OCI-LY7 (cell line): Measurements from ENCODE around the gene PPA2. TPM values are rescaled to one million over a fixed set of nuclear protein-coding genes. Genes with fewer than 3 reads are reported as not detected.

Experiments used
- BruUV-seq: library from RNA; stranded (reverse); fragments of 400-500 nt; replicated peaks from 2 replicates; lab custom pipeline; 2021; lab: Mats Ljungman, UMichigan
- CTCF ChIA-PET: fragments of 300-600 bp; sonication (Branson Sonifier 250); formaldehyde crosslinking; loops from one replicate; lab custom pipeline; 2022; ENCODE audit warnings: antibody characterized with exemption; ENCODE audit not compliant: unreplicated experiment; lab: Charles Lee
- POLR2A ChIA-PET: fragments of 300-600 bp; sonication (Branson Sonifier 250); formaldehyde crosslinking; loops from one replicate; lab custom pipeline; 2022; ENCODE audit warnings: antibody characterized with exemption; lab: Charles Lee
- DNase-seq: peaks from one replicate; pipeline ENCODE4 v3.0.0-alpha.2; 2015; ENCODE audit warnings: low spot score
- H2AFZ ChIP-seq: fragments of 200-600 bp; sonication (generic), shearing (Covaris generic); 2 replicates; pipeline ENCODE4 v1.6.1; 2014; ENCODE audit warnings: mild to moderate bottlenecking, antibody characterized with exemption, low read length, moderate library complexity
- H3K27ac ChIP-seq: fragments of 200-600 bp; sonication (generic); 2 replicates; pipeline ENCODE4 v1.5.1; 2014; ENCODE audit warnings: mixed run types, low read depth, mild to moderate bottlenecking, moderate library complexity, low read length, inconsistent platforms; ENCODE audit not compliant: poor library complexity, severe bottlenecking
- H3K36me3 ChIP-seq: fragments of 200-600 bp; sonication (generic); 2 replicates; pipeline ENCODE4 v1.6.1; 2014; ENCODE audit warnings: mild to moderate bottlenecking, antibody characterized with exemption, low read length, moderate library complexity, mixed read lengths; ENCODE audit not compliant: insufficient read depth
- H3K4me1 ChIP-seq: fragments of 200-600 bp; sonication (generic); 2 replicates; pipeline ENCODE4 v1.5.1; 2014; ENCODE audit warnings: mild to moderate bottlenecking, low read length; ENCODE audit not compliant: insufficient read depth, poor library complexity, severe bottlenecking
- H3K4me2 ChIP-seq: fragments of 200-600 bp; sonication (generic); 2 replicates; pipeline ENCODE4 v1.6.1; 2014; ENCODE audit warnings: mild to moderate bottlenecking, low read length
- H3K4me3 ChIP-seq: fragments of 200-600 bp; sonication (generic); 2 replicates; pipeline ENCODE4 v1.5.1; 2014; ENCODE audit warnings: mild to moderate bottlenecking, low read depth, low read length; ENCODE audit not compliant: poor library complexity, severe bottlenecking
- H3K79me2 ChIP-seq: fragments of 200-600 bp; sonication (generic); 2 replicates; pipeline ENCODE4 v1.6.1; 2016; ENCODE audit warnings: low read depth, mild to moderate bottlenecking, low read length, moderate library complexity, mixed read lengths; ENCODE audit not compliant: insufficient read depth
- H3K9me2 ChIP-seq: fragments of 200-600 bp; sonication (generic); 2 replicates; pipeline ENCODE4 v1.6.1; 2016; ENCODE audit warnings: mild to moderate bottlenecking, low read length, mixed read lengths; ENCODE audit not compliant: insufficient read depth
- H3K9me3 ChIP-seq: fragments of 200-600 bp; sonication (generic); 2 replicates; pipeline ENCODE4 v1.6.1; 2014; ENCODE audit warnings: mild to moderate bottlenecking, mixed run types, low read length, mixed read lengths
- H4K20me1 ChIP-seq: fragments of 200-600 bp; sonication (generic); 2 replicates; pipeline ENCODE4 v1.6.1; 2014; ENCODE audit warnings: mild to moderate bottlenecking, antibody characterized with exemption, low read length, moderate library complexity, mixed read lengths; ENCODE audit not compliant: insufficient read depth
- EZH2phosphoT487 ChIP-seq: fragments of 200-600 bp; sonication (generic); IDR thresholded peaks from 2 replicates; pipeline ENCODE4 v1.6.1; 2018; ENCODE audit warnings: low read depth, borderline replicate concordance, mild to moderate bottlenecking, mixed run types, antibody characterized with exemption, low read length, moderate library complexity, mixed read lengths
- intact Hi-C: fragments of 100-400 bp; cut with micrococcal nuclease; formaldehyde crosslinking; loops from one replicate; pipeline ENCODE4 v1.10.0; 2022; ENCODE audit not compliant: unreplicated experiment
- small RNA-seq: library from RNA; depleted of rRNA; stranded (forward); fragments of <200 nt; gene quantifications from one replicate; pipeline ENCODE3, GENCODE V24; 2014
- total RNA-seq, 2 experiments: library from RNA; depleted of rRNA in 1 of 2; stranded (reverse); fragments of >200 nt in 1 of 2; shearing (Covaris generic) in 1 of 2; gene quantifications; 2 replicates each; pipeline ENCODE4 v1.2.3, GENCODE V29; 2014 to 2022
- TF ChIP-seq, protein P1 (sequence below): fragments of 200-600 bp; sonication (generic); conservative IDR thresholded peaks from 2 replicates; pipeline ENCODE4 v1.5.1; 2014; ENCODE audit warnings: mild to moderate bottlenecking, antibody characterized with exemption, low read length, moderate library complexity, mixed read lengths

Gene PPA2
- total RNA-seq, 2 experiments from 2014 or later: 73.1 to 74.6 TPM

DNA sequence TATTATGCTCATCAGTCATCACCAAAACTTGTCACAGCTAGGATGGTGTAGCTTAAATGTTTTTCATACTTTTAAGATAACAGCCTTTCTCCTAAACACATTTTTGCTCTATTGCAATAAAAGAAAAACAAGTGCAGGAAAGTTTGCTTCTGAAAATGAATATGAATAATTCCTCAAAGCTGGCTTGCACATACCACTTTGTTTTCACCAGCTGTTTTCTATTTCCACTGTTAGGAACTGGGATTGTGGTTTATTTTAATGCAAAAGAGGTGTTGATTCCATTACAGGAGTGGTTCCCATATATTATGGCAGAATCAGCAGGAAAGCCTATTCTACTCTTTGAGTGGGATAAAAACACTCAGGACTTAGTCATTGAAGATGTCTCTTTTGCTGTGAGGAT lies 145.9 kb downstream of the PPA2 start:
- Histone ChIP-seq H3K4me2 (no peak overlapping the region), H4K20me1 (no peaks in the 10 kb centered on the region), H3K79me2 (no peaks in the 10 kb centered on the region), H3K9me2 (no peaks in the 10 kb centered on the region), H3K27ac (no peak overlapping the region), H3K4me1 (no peaks in the 10 kb centered on the region), H3K4me3 (no peak overlapping the region), H3K9me3 (no peaks in the 10 kb centered on the region), H2AFZ (no peak overlapping the region), H3K36me3 (no peaks in the 10 kb centered on the region)
- intact Hi-C loops: no loop called here
- ChIA-PET POLR2A (interaction anchor here (0.7 to 0.9 kb wide), 2 partner anchors 23 to 254 kb away, joined by 3 read pairs; no protein-coding TSS in a partner anchor), CTCF (no interaction called here)
- no peak for DNase-seq
- BruUV-seq: no TSS peak
- TF ChIP-seq, protein P1, sequence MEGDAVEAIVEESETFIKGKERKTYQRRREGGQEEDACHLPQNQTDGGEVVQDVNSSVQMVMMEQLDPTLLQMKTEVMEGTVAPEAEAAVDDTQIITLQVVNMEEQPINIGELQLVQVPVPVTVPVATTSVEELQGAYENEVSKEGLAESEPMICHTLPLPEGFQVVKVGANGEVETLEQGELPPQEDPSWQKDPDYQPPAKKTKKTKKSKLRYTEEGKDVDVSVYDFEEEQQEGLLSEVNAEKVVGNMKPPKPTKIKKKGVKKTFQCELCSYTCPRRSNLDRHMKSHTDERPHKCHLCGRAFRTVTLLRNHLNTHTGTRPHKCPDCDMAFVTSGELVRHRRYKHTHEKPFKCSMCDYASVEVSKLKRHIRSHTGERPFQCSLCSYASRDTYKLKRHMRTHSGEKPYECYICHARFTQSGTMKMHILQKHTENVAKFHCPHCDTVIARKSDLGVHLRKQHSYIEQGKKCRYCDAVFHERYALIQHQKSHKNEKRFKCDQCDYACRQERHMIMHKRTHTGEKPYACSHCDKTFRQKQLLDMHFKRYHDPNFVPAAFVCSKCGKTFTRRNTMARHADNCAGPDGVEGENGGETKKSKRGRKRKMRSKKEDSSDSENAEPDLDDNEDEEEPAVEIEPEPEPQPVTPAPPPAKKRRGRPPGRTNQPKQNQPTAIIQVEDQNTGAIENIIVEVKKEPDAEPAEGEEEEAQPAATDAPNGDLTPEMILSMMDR: no peak
- no peak for TF ChIP-seq EZH2phosphoT487

DNA sequence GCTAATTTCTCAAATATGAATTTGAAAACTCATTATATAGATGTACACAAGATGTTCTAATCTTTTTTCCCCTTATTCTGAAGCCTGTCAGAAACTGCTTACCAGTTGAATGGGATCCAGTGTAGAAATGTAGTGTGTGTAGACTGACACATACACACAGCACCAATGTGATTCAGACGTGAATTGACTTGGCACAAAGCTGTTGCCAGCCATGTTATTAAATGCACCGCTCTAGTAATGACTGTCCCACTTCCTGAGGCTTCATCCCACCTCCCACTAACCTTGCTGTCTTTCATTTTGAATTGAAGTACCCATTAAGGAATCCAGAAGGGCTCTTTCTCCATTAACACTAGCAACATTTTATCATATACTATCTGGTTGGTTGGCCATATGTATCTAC lies 146.6 kb downstream of the PPA2 start:
- Histone ChIP-seq H2AFZ (no peak overlapping the region), H3K36me3 (no peaks in the 10 kb centered on the region), H3K4me1 (no peaks in the 10 kb centered on the region), H3K4me3 (no peak overlapping the region), H4K20me1 (no peaks in the 10 kb centered on the region), H3K79me2 (no peaks in the 10 kb centered on the region), H3K27ac (no peak overlapping the region), H3K9me2 (no peaks in the 10 kb centered on the region), H3K4me2 (no peak overlapping the region), H3K9me3 (no peaks in the 10 kb centered on the region)
- no TSS peak for BruUV-seq
- ChIA-PET CTCF (no interaction called here), POLR2A (interaction anchor here (0.5 to 1.3 kb wide), 2 partner anchors 11 to 33 kb away, joined by 3 to 4 read pairs; no protein-coding TSS in a partner anchor)
- no peak for DNase-seq
- intact Hi-C loops: no loop called here
- TF ChIP-seq EZH2phosphoT487: no peak
- TF ChIP-seq, protein P1: no peak

Small RNA genes within 50 kb of the gene (small RNA-seq; reads per million reads assigned to genes)
- gene RNU6-553P: 0.21 reads per million

Other genes with a start within 250 kb of the PPA2 start
- not detected in 2 replicates for gene ARHGEF38, start 78.6 kb upstream of the PPA2 start, total RNA-seq (2014; rRNA removed; shearing (Covaris generic))
- gene ARHGEF38, start 78.6 kb upstream of the PPA2 start, total RNA-seq (2022): not detected in 2 replicates
- gene INTS12, start 234.6 kb upstream of the PPA2 start, total RNA-seq (2014; rRNA removed; shearing (Covaris generic)): 10.0 and 14.4 TPM in 2 replicates
- gene INTS12, start 234.6 kb upstream of the PPA2 start, total RNA-seq (2022): 19.4 and 20.0 TPM in 2 replicates
- gene GSTCD, start 234.7 kb upstream of the PPA2 start, total RNA-seq (2014; rRNA removed; shearing (Covaris generic)): 20.2 and 24.0 TPM in 2 replicates
- gene GSTCD, start 234.7 kb upstream of the PPA2 start, total RNA-seq (2022): 22.3 and 25.0 TPM in 2 replicates